HL-60 (cell line): ENCODE measurements around the gene CCDC87.
"Not testable (repeated sequence)": the region's sequence is repeated elsewhere in the genome, so short reads cannot be mapped to it uniquely, and the experiment has no call there.

ENCODE experiments used
- DNase-seq, 2 experiments: peaks; one replicate each; pipeline ENCODE4 v3.0.0-alpha.2; 2010 to 2020; ENCODE audit warnings: low read depth in 1 of 2, low spot score in 1 of 2
- H3K27ac ChIP-seq: fragments of 250-450 bp; sonication (Bioruptor Pico); replicated peaks from 2 replicates; pipeline ENCODE4 v1.5.1; 2020; ENCODE audit warnings: mild to moderate bottlenecking, moderate library complexity
- H3K27me3 ChIP-seq: fragments of 250-450 bp; sonication (Bioruptor Pico); 2 replicates; pipeline ENCODE4 v1.5.1; 2021; ENCODE audit warnings: mild to moderate bottlenecking, moderate library complexity; ENCODE audit not compliant: insufficient read depth, poor library complexity, severe bottlenecking
- H3K4me3 ChIP-seq: replicated peaks from 2 replicates; pipeline ENCODE4 v1.5.1; 2011; ENCODE audit warnings: mild to moderate bottlenecking, control low read depth, low read length; ENCODE audit not compliant: insufficient read depth
- CTCF ChIP-seq: IDR thresholded peaks from one replicate; pipeline ENCODE4 v1.5.1; 2011; ENCODE audit warnings: low read length, control low read depth, inconsistent platforms; ENCODE audit not compliant: insufficient read depth
- GABPA ChIP-seq: IDR thresholded peaks from 2 replicates; pipeline ENCODE4 v1.6.1; 2012; ENCODE audit warnings: low read depth
- POLR2AphosphoS5 ChIP-seq: IDR thresholded peaks from 2 replicates; pipeline ENCODE4 v1.6.1; 2012; ENCODE audit warnings: low read depth
- SPI1 ChIP-seq: IDR thresholded peaks from 2 replicates; pipeline ENCODE4 v1.6.1; 2012; ENCODE audit warnings: low read depth, mild to moderate bottlenecking, borderline replicate concordance
- TF ChIP-seq, protein P1 (sequence below): IDR thresholded peaks from 2 replicates; pipeline ENCODE4 v1.6.1; 2012; ENCODE audit warnings: low read depth; ENCODE audit not compliant: insufficient replicate concordance

The CCDC87 gene

GRCh38 chr11:66543263-66544107 lies 49.4 kb downstream of the CCDC87 start:
- Histone ChIP-seq H3K4me3 (no peak overlapping the region), H3K27me3 (peaks cover 2% of the 10 kb centered on the region), H3K27ac (peak overlapping the region; percentile 32)
- TF ChIP-seq SPI1 (peak; percentile 47; the same call in 1 of the 2 replicates), GABPA (no peak)
- peak in 1 of 2 experiments; percentile 64 for DNase-seq

- DNase-seq: no peak
- H3K27ac ChIP-seq: no peak overlapping the region
- peaks cover 2% of the 10 kb centered on the region for H3K27me3 ChIP-seq
Measured at GRCh38 chr11:66542362-66542761, 50.5 kb downstream of the CCDC87 start.

GRCh38 chr11:66541892-66542291 lies 51.0 kb downstream of the CCDC87 start:
- no peaks in the 10 kb centered on the region for H3K27me3 ChIP-seq
- TF ChIP-seq SPI1: no peak
- no peak for TF ChIP-seq CTCF
- no peak for TF ChIP-seq GABPA
- TF ChIP-seq, protein P1, sequence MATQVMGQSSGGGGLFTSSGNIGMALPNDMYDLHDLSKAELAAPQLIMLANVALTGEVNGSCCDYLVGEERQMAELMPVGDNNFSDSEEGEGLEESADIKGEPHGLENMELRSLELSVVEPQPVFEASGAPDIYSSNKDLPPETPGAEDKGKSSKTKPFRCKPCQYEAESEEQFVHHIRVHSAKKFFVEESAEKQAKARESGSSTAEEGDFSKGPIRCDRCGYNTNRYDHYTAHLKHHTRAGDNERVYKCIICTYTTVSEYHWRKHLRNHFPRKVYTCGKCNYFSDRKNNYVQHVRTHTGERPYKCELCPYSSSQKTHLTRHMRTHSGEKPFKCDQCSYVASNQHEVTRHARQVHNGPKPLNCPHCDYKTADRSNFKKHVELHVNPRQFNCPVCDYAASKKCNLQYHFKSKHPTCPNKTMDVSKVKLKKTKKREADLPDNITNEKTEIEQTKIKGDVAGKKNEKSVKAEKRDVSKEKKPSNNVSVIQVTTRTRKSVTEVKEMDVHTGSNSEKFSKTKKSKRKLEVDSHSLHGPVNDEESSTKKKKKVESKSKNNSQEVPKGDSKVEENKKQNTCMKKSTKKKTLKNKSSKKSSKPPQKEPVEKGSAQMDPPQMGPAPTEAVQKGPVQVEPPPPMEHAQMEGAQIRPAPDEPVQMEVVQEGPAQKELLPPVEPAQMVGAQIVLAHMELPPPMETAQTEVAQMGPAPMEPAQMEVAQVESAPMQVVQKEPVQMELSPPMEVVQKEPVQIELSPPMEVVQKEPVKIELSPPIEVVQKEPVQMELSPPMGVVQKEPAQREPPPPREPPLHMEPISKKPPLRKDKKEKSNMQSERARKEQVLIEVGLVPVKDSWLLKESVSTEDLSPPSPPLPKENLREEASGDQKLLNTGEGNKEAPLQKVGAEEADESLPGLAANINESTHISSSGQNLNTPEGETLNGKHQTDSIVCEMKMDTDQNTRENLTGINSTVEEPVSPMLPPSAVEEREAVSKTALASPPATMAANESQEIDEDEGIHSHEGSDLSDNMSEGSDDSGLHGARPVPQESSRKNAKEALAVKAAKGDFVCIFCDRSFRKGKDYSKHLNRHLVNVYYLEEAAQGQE: no peak
- TF ChIP-seq POLR2AphosphoS5: no peak
- no peak overlapping the region for H3K27ac ChIP-seq
- H3K4me3 ChIP-seq: no peak overlapping the region
- DNase-seq: no peak

More at GRCh38 chr11:66542362-66542761, 50.5 kb downstream of the CCDC87 start:
- TF ChIP-seq SPI1 (no peak), GABPA (no peak), POLR2AphosphoS5 (no peak), CTCF (no peak)
- TF ChIP-seq, protein P1: no peak
- no peak overlapping the region for H3K4me3 ChIP-seq

- peak in 1 of 2 experiments; percentile 23 for DNase-seq
- H3K27me3 ChIP-seq, H3K4me3 ChIP-seq, H3K27ac ChIP-seq: not testable (repeated sequence)
Measured at GRCh38 chr11:66540598-66540997, 52.3 kb downstream of the CCDC87 start.
